GM19023 (cell line): ENCODE measurements around the gene TMC4.

Source experiments
- ATAC-seq: cut with Tn5 transposase; IDR thresholded peaks from one replicate; pipeline ENCODE4 v1.9.1; 2021; ENCODE audit warnings: mild to moderate bottlenecking, moderate library complexity; ENCODE audit not compliant: unreplicated experiment

Gene TMC4

DNA sequence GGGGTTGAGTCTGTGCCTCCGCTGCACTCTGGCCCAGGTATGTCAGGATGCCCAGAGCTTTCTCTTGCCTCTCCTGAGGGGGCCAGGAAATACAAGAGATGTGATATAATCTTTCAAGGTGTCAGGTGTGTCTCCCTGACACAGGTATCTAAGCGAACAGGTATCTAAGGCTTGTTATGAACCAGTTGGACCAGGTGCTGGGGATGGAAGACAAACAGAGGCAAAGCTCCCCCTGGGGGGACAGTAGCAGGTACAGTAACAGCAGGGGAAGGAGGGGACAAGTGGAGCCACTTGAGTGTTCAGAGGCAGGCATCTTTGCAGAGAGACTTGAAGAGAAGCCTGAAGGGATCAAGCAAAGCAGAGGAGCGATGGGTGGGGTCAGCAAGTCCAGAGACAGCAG is 16.0 kb downstream of the TMC4 start:
- no peak for ATAC-seq

DNA sequence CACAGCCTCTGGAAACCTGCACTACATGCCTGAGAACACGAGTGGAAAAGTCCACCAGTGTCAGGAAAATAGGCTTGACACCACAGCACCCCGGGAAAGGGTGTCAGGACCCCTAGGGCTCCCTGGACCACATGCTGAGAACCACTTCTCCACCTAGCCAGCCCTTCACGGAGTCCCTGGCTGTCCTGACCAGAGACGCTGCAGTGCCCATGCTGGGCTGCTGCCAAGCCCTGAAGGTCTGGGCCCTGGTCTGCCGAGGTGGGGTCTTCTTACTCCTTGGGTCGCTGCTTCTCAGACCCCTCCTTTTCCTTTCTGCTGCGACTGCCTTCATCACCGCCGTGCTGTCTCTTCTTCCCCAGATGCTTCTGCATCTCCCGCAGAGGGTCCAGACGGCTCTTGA is 16.5 kb downstream of the TMC4 start:
- no peak for ATAC-seq

DNA sequence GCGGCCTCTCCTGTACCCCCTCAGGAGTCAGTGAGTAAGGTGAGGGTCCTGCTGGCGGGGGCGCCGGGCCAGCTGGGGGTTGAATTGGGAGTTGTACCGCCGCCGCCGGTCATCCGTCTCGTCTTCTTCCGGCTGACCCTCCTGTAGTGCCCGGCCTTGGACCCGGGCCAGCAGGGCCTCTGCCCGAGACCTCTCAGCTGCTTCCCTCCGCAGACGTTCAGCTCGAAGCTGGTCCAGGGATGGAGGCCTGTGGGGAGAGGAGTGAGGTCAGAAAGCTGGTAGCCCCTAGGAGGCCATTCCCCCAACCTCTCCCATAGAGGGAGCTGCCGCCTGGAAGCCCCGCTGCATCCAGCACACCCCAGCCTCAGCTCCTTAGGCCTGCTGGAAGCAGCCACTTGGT is 17.3 kb downstream of the TMC4 start:
- no peak for ATAC-seq

DNA sequence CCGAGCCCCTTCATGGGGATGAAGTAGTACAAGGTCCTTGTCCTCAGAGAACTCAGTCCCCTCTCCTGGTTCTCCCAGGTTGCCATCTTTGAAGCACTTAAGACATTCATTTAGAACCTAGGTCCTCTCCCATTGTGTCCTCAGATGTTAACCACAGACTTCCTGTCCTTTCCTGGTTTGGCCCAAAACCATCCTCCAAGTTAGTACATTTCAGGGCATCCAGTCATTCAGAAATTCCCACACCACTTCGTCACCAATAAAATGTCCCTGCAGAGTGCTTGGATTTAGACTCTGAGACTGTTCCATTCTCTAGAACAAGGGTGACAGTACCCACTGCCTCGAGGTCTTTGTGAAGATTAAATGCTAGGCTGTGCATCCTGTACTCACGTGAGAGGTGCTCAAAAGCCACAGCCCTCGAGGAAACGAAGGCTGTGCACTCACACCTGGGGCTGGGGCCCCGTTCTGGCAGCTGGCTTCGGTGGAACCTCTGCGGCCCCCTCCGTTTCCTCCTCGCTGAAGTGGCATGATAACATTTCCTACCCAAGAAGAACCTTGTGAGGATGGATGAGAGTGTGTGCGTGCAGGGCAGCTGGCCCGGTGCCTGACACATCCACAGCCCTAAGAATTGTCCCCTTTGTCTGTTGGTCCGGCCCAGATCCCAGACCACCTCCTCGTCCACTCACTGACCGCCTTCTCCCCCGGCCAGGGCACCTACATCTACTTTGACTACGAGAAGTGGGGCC is 18.2 kb downstream of the TMC4 start:
- no peak for ATAC-seq

DNA sequence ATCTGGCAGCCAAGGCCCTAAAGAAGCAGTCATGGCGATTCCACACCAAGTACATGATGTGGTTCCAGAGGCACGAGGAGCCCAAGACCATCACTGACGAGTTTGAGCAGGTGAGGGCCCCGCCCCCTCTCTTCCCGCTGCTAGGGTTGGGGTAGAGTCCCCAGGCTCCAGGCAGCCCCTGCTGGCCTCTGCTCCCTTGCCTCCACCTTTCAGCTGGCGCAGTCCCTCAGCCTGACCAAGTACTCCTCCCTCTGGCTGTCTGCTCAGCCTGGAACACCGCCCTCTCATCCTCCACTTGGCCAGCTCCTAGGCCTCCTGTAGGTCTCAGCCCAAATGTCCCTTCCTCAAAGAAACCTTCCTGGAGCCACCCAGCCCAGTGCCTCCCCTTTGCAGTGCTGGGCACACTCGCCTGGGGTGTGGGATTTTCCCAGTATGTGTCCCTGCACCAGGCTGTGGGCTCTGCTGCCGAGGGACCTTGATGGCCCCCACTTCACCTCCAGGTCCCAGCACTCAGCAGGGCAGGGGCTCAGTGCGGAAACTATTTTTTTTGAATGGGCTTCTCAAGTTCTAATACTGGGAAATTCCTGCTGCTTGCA is 19.1 kb downstream of the TMC4 start:
- ATAC-seq = no peak

DNA sequence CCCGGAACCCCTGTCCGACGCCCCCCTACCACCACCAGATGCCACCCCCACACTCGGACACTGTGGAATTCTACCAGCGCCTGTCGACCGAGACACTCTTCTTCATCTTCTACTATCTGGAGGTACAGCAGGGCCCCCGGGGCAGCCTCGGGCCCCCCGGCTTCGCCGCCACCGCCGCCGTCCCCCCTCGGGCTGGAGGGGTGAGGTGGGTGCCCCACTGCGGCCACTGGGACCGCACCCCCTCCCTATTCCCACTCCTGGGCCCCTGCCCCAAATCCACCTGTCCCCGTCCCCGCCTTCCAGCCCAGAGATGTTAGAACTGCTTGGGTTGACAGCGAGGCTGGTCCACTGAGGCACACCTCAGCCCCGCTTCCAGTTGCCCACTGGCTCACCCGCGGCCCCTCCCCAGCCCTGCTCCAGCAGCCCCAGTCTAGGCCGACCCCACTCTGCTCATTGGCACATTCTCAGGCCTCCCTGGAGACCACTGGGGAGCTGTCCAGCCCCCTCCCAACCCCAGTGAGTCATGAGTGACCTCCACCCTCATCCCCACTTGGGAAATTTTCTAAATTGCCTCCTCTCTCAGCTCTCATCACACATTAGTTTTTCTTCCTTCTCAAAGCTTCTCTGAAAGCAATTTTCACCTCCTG is 20.0 kb downstream of the TMC4 start:
- ATAC-seq = no peak

DNA sequence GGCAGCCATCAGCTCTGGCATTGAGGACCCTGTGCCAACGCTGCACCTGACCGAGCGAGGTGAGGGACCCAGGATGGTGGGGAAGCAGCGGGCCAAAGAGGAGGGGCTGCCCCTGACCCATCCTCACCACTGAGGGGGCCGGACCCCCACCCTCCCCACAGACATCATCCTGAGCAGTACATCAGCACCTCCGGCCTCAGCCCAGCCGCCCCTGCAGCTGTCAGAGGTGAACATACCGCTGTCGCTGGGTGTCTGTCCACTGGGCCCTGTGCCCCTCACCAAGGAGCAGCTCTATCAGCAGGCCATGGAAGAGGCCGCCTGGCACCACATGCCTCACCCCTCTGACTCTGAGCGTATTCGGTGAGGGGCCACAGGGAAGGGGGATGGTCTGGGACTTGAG is 20.7 kb downstream of the TMC4 start:
- no peak for ATAC-seq

DNA sequence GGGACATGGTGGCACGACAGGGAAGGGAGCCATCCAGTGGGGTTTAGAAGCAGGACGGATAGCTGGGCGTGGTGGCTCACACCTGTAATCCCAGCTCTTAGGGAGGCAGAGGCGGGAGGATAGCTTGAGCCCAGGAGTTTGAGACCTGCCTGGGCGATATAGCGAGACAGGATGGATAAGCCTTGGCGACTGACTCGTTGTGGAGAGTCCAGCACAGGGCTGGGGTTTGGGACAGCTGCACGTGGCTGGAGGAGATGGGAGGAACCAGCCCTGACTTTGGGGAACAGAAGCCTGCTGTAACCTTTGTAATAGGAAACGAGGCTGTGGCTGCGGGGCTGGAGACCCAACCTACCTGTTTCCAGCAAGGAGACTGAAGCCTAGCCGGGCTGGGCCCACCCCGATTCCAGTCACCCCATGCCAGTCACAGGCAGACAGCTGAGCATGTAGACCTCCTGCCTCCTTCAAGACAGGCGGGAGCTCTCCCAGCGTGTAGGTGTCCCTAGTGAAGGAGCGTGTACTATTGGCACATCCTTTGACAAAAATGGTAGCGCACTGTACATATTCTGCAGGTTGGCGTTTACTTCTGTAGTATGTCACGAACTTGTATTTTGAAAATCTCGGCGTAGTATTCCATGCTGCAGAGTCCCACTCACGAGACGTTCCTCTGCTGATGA is 21.5 kb downstream of the TMC4 start:
- no peak for ATAC-seq

DNA sequence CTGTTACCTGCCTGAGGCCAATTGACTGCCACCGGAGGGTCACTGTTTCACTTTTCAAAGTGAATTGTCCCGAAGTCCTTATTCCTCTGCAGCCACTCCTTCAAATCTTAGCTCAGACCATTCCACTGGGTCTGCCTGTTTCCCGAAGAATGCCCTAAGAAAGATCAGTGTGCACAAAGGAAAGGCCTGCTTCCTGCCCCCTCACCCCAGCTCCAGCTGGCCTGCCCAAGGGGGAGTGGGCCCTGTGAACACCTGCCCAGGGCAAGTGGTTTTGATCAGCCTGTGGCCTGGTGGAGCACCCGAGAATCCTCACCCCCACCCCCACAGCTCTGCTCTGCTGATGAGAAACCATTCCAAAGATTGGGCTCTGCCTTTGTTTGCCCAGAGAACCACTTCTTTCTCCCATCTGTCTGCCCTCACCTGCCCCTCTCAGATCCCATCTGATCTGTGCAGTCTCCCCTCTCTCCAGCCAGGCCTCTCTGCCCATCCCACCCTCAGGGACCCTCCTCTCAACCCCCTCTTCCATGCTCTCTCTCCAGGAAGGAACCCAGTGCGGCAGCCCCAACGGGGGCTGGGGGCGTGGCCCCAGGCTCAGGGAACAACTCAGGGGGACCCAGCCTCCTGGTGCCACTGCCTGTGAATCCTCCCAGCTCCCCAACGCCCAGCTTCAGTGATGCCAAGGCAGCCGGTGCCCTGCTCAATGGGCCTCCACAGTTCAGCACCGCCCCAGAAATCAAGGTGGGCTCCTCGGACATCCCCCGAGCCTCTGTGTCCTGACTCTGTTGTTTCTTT is 23.7 kb downstream of the TMC4 start:
- no peak for ATAC-seq

DNA sequence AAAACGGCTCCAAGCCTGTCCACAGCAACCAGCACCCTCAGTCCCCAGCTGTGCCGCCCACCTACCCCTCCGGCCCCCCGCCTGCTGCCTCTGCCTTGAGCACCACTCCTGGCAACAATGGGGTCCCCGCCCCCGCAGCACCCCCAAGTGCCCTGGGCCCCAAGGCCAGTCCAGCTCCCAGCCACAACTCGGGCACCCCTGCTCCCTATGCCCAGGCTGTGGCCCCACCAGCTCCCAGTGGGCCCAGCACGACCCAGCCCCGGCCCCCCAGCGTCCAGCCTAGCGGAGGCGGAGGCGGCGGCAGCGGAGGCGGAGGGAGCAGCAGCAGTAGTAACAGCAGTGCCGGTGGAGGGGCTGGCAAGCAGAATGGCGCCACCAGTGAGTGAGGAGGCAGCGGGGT is 24.8 kb downstream of the TMC4 start:
- no peak for ATAC-seq

DNA sequence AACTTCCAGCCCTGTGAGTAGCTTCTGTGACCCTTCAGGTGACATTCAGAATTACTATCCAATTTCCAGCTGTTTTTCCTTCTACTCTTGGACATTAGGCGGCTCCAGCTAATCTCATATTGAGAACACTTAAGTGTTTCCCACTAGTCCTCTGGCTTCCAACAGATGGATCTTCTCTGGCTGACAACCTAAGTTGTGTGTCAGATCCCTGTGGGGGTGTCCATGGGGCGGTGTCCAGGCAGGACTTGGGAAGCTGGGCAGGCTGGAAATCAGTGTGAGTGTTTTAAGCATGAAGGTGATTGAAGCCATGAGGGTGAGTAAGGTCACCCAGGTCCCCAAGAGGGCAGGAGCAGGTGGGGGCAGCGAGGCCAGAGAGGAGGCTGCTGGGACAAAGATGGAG is 25.3 kb downstream of the TMC4 start:
- no peak for ATAC-seq

DNA sequence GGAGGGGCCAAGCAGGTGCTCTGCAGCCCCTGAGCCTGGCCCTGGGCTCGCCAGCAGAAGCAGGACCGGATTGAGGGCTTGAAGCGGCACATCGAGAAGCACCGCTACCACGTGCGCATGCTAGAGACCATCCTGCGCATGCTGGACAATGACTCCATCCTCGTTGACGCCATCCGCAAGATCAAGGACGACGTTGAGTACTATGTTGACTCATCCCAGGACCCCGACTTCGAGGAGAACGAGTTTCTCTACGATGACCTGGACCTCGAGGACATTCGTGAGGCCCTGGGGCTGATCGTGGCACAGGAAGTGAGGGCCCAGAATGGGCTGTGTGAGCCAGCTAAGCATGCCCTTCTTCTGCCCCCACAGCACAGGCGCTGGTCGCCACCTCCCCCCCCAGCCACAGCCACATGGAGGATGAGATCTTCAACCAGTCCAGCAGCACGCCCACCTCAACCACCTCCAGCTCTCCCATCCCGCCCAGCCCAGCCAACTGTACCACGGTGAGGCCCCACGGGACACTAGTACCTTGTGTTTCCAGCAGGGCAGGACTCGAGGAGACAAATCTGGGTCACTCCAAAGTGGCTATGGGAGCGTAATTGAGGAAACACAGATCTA is 27.3 kb downstream of the TMC4 start:
- no peak for ATAC-seq

DNA sequence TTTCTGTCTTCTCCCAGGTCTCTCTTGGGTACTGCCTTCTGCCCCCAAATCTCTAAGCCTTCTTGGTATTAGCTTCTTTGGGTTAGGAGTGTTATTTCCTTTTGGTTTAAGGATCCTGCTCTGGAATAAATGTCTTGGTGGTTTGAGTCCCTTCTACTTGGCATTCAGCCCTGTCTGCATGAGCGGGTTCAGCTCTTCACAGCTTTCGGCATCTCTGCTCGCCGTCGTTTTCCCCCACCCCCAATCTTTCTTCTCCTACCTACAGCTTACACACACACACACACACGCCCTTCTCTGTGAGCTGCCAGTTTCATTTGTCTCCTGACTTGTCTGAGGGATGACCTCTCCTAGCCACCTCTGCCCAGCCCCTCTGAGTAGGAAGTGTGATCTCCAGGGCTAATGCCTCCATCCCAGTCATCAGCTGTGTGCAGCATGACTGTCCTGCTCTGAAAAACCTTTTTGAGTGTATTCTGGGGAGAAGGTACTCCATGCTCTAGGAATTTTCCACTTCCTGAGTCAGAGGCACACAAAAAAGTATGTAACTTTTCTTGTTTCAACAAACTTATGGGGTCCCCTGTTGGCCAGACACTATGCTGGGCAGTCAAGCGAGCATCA is 30.7 kb downstream of the TMC4 start:
- ATAC-seq = no peak

DNA sequence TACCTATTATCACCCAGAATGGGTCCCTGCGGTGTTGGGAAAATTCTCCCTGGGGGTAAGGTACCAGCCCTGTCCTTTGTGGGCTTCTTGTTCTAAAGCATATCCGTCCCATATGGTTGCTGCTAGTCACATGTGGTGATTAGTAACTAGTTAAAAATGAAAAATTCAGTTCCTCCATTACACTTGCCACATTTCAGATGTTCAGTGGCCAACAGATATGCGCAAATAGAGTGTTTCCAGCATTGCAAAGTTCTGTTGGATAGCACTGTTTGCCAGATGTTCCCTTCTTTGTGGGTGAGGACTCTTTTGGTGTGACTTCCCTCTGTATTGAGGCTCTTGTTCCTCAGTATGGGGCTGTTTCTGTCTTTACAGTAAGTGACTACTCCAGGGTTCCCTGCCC is 31.6 kb downstream of the TMC4 start:
- no peak for ATAC-seq

DNA sequence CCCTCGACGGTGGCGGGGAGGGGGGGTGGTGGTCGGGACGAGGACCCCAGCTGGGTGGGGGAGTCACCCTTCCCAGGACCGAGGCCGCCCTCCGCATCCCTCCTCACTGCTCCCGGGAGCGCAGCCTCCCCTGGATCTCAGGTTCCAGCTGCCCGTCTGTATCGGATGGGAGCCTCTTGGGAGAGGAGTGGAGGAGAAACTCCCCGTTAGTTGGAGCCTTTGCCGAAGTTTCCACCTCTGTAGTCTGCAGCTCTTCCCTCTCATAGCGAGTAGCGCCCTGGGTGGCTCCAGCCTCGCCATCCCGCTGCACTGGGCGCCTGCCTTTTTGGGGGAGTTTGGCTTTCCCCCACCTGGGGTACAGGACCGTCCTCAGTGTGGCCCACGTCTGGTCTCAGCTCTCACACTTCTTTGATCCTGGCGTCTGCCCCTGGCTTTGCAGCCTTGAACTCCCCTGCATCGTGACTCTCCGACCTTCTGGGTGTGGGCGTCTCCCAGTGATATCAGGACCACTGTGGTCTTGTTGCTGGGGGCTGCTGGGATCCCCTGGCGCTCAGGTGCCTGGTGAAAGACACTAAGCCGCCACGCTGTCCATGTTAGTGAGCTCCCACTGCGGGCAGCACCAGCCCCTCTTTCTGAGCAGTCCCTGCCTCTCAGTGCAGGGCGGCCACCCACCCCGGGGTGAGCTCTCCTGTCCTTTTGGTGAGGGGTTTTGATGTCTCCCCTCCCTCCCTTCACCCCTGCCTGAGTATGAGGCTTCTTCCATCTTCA is 34.3 kb downstream of the TMC4 start:
- ATAC-seq = no peak

DNA sequence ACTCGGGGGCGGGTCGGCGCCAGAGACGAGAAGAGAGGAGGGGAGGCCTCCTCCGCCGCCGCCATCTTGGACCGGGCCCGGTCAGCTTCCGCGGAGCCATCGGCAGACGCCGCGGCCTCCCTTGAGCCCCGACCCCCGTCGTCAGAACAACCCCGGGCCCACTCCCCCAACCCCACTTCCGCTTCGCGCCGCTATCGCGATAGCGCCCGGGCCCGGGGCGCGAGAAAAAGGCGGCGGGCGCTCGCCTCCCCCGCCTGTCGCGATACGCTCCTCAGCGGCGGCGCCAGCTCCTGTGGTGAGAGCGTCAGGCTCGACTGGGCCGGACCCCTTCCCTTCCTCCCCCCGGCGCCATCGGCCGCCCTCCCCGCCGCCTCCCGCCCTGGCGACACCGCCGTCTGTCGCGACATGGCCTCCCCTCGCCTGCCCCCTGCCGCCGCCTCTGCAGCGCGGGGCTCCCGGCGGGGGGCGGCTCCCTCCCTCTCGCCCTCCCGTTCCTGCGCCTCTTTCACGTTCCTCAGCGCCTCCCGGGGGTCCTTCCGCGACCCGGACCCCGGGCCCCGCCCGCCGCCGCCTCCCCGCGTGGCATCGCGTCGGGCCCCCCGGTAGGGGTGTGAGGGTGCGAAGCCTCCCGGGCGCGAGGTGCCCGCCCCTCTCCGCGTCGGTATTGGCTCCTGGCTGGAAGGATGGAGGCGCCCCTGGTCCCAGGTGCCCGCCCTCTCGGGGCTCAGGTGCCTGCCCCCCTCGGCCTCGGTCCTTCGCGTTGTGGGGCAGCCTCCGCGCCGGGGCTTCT is 35.1 kb downstream of the TMC4 start, which contains the start of gene CNOT3:
TSS of gene CNOT3 (plus strand) at position 64 of the 790 bp plus-strand sequence. CDS start 5,217 bp downstream, outside the sequence.
- no peak for ATAC-seq

DNA sequence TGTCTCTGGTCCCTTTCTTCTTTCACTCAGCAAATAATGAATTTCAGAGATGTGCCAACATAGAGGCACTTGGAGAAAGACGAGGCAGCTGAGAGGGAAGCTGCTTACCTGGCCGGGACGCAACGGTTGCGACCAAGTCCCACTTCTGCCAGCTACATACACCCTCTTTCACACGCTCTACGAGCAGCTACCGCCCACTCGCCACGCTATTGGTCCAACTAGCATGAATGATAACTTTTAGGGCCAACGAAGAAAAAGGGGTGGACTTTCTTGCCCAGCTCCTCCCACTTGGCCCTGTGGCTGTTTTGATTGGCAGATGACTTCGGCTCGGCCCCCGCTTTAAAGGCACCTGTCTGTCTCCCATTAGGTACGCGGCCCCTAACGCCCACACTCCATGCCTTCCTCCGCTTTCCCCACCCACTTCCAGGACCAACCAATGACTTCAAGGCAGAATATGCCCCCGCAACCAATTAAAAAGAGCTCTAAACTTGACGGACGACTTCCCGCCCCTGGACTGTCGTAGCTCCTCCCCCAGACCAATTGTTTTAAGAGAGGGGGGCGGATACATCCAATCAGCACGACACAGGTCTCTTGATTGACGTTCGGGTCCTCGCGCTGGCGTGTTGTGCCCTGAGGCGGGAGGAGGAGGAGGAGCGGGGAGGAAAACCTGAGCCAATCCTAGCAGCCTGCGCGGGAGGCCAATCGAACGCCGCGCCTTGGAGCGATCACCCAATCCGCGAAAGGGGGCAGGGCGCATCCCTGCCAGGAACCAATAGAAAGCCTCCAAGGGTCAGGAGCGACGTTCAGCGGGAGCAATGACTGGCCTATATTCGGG is 35.9 kb downstream of the TMC4 start:
- peak; percentile 78 for ATAC-seq
